Colonic mucosa (tissue), 4 donors: ENCODE measurements around the gene HGS. TPM values are rescaled to one million over a fixed set of nuclear protein-coding genes. Genes with fewer than 3 reads are reported as not detected.
"Not testable (repeated sequence)": the region's sequence is repeated elsewhere in the genome, so short reads cannot be mapped to it uniquely, and the experiment has no call there.

Experiments used
- DNase-seq: peaks from one replicate; pipeline ENCODE4 v3.0.0-alpha.2; 2020
- H3K27ac ChIP-seq: fragments of 200-600 bp; one replicate; pipeline ENCODE4 v1.8.0; 2021
- H3K27me3 ChIP-seq: fragments of 200-600 bp; one replicate; pipeline ENCODE4 v1.8.0; 2021
- H3K36me3 ChIP-seq: fragments of 200-600 bp; one replicate; pipeline ENCODE4 v1.8.0; 2021
- H3K4me1 ChIP-seq: fragments of 200-600 bp; one replicate; pipeline ENCODE4 v1.8.0; 2021; ENCODE audit warnings: mild to moderate bottlenecking
- H3K4me3 ChIP-seq: fragments of 200-600 bp; one replicate; pipeline ENCODE4 v1.8.0; 2021
- H3K9ac ChIP-seq, 2 donors: one replicate each; pipeline ENCODE4 v1.7.0; 2013; ENCODE audit warnings: control low read depth in 2 of 2, low read depth in 2 of 2, low read length in 2 of 2
- H3K9me3 ChIP-seq: fragments of 200-600 bp; one replicate; pipeline ENCODE4 v1.8.0; 2021
- intact Hi-C: fragments of 100-400 bp; cut with DNase I; formaldehyde crosslinking; loops from one replicate; pipeline ENCODE4 v1.14.1; 2022
- total RNA-seq, 2 donors: library from RNA; stranded (reverse); fragmentation: NEBNext Ultra II Directional in 1 of 2; extraction: Animal tissue kit (Norgen Biotek cat#: 25700) in 1 of 2; gene quantifications; one replicate each; pipeline ENCODE4 v1.2.1, GENCODE V29; 2021
- TF ChIP-seq, protein P1 (sequence below): fragments of 200-600 bp; IDR thresholded peaks from one replicate; pipeline ENCODE4 v1.8.0; 2022; ENCODE audit warnings: antibody characterized with exemption, mild to moderate bottlenecking
- donor health status: healthy.
- donor health status: DM: no; HTN: no; CAD: no.
- donor health status: DM: no; HTN: no; CAD: no.

Gene HGS
- total RNA-seq, 2 donors from 2014 or later = 75.2 to 131 TPM

DNA sequence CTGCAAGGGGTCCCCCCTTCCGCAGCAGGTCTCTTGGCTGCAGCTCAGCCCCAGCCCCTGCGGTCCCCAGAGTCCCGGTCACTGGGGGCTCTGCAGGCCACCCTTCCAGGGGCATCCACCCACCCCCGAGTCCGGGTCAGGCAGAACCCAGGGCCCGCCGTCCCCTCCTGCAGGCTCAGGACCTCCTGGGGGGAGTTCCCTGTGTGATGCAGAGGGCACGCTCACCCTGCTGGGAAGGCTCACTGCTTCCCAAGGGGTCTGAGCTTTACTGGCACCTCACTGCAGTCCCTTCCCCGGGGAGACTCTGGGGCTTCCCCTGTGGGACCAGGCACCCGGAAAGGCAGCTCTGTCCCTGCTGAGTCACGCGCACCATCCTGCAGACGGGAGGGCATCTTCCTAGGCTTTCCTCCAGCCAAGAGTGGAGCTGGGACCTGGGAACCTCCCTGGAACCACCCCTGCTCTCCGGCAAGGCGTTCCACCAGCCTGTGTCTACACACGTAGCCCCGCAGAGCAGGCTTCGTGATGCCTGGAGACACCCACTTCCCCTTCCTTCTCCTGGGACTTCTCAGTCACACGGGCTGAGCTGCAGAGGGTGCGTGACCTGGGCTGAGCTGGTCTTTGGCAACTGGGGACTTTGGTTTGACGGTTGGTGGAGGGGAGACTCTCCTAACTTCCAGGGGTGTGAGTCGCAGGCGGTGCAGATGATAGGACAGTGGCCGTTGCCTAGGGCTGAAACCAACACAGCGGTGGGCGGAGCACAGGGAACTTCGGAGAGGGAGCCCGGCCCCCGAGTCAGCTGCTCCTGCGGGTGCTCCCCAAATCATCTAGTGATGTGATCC, 51.7 kb downstream of the HGS start:
- H3K9me3 ChIP-seq = no peaks in the 10 kb centered on the region
- H3K4me1 ChIP-seq = peaks cover 23% of the 10 kb centered on the region
- H3K36me3 ChIP-seq = no peaks in the 10 kb centered on the region
- H3K27me3 ChIP-seq = peaks cover 2% of the 10 kb centered on the region
- H3K27ac ChIP-seq = peak overlapping the region; percentile 53
- TF ChIP-seq, protein P1, sequence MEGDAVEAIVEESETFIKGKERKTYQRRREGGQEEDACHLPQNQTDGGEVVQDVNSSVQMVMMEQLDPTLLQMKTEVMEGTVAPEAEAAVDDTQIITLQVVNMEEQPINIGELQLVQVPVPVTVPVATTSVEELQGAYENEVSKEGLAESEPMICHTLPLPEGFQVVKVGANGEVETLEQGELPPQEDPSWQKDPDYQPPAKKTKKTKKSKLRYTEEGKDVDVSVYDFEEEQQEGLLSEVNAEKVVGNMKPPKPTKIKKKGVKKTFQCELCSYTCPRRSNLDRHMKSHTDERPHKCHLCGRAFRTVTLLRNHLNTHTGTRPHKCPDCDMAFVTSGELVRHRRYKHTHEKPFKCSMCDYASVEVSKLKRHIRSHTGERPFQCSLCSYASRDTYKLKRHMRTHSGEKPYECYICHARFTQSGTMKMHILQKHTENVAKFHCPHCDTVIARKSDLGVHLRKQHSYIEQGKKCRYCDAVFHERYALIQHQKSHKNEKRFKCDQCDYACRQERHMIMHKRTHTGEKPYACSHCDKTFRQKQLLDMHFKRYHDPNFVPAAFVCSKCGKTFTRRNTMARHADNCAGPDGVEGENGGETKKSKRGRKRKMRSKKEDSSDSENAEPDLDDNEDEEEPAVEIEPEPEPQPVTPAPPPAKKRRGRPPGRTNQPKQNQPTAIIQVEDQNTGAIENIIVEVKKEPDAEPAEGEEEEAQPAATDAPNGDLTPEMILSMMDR = no peak
- intact Hi-C loops = no loop called here
- peak overlapping the region; percentile 16 for H3K4me3 ChIP-seq
- peak; percentile 74 for DNase-seq
- peak overlapping the region; percentile 52 to 55 for H3K9ac ChIP-seq

DNA sequence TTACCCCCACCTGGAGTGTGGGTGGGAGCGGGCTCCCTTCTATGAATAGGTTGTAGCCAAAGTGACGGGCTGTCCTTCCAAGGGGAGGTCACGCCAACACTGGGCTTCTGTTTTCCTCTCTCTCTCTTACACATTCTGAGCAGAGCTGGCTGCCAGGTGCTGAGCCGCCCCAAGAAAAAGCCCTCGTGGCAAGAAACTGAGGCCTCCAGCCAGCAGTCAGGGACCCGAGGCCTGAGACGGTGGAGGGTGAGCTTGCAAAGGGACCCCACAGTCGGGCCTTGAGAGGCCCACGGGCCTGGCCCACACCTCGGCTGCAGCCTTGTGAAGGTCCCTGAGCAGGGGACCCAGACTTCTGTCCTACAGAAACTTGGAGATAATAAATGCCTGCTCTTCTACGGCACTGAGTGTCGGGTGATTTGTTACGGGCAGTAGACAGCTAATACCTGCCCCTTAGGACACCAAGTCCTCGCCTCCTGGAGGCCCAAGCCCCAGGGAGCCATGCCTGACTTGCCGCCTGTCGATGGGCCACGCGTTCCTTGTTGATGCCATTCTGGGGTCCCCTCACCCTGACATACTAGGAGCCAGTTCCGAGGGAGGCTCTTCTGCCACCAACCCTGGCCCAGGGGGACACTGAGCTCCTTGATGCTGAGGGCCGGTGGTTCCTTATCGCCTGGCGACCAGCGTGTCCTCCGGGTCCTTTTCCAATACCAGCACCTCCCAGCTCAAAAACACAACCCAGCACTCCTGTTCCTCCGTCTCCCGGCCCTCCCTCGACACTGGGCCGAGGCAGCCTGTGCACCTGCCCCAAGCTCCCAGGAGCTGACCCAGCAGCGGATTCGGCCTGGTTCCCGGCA, 54.4 kb downstream of the HGS start:
- Histone ChIP-seq H3K36me3 (no peaks in the 10 kb centered on the region), H3K27ac (no peak overlapping the region), H3K27me3 (peaks cover 15% of the 10 kb centered on the region), H3K4me3 (no peak overlapping the region), H3K9ac (no peak overlapping the region), H3K4me1 (peaks cover 23% of the 10 kb centered on the region), H3K9me3 (no peaks in the 10 kb centered on the region)
- no peak for DNase-seq
- TF ChIP-seq, protein P1 = no peak
- intact Hi-C loops = no loop called here

DNA sequence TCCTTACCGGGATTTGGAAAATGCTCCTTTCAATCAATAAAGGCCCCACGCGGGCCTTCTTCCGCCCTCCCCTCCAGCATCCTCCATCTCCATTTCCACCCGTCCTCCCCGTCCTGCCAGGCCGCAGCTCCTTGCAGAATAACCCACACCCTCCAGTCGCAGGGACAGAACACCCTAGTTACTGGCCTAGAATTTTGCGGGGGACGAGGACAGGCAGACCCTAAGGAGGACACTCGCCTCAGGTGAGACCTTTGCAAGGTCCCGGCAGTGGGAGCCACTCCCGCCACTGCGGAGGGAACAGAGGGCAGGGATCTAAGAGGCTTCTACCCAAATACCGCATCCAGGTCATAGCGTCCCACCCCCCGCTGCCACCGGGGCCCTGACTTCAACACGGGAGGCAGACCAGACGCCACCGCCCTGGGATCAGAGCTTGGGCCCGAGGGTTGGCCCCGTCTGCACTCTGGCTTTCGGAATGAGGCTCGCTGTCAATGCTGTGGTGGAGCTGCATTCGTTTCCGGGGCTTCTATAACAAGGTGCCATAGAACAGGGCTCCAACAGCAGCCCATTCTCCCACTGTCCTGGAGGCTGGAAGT, 55.1 kb downstream of the HGS start:
- Histone ChIP-seq H3K27ac (no peak overlapping the region), H3K27me3 (peaks cover 15% of the 10 kb centered on the region), H3K9me3 (no peaks in the 10 kb centered on the region), H3K4me1 (peaks cover 18% of the 10 kb centered on the region), H3K36me3 (no peaks in the 10 kb centered on the region), H3K4me3 (no peak overlapping the region), H3K9ac (no peak overlapping the region)
- TF ChIP-seq, protein P1 = no peak
- intact Hi-C loops = no loop called here
- no peak for DNase-seq

DNA sequence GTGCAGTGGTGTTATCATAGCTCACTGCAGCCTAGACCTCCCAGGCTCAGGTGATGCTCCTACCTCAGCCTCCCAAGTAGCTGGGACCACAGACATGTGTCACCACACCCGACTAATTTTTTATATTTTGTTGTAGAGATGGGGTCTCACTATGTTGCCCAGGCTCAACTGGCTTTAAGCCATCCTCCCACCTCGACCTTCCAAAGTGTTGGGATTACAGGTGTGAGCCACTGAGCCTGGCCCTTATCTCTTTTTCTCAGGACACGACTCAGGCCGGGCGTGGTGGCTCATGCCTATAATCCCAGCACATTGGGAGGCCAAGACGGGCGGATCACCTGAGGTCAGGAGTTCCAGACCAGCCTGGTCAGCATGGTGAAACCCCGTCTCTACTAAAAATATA, 55.8 kb downstream of the HGS start:
- peaks cover 11% of the 10 kb centered on the region for H3K4me1 ChIP-seq
- intact Hi-C loops, H3K4me3 ChIP-seq, H3K36me3 ChIP-seq, H3K27ac ChIP-seq, H3K9me3 ChIP-seq, DNase-seq, H3K9ac ChIP-seq: not testable (repeated sequence)
- peaks cover 15% of the 10 kb centered on the region for H3K27me3 ChIP-seq

DNA sequence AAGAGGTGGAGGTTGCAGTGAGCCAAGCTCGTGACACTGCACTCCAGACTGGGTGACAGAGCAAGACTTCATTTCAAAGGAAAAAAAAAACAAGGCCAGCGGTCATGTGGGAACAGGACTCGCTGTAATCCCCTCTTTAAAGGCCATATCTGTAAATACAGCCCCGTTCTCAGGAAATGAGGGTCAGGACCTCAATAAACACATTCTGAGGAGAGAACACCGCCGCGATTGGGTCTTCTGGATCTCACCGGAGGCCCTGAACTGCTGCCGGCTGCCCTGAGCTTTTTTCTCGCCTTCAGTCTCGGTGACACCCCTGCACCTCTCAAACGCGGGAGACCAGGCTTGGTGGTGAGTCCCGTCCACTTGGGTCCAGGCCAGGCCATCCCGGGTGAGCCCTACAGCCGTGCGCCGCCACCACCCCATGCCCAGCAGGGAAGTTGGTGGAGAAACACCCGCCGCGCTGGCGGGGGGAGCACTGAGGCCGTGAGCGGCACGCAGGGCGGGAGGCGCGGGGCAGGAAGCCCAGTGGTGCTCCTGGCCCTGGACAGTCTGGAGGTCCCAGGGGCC, 56.7 kb downstream of the HGS start:
- H3K27me3 ChIP-seq = peaks cover 15% of the 10 kb centered on the region
- H3K4me3 ChIP-seq = no peak overlapping the region
- no peaks in the 10 kb centered on the region for H3K36me3 ChIP-seq
- H3K9ac ChIP-seq = no peak overlapping the region
- H3K27ac ChIP-seq = no peak overlapping the region
- intact Hi-C loops = no loop called here
- TF ChIP-seq, protein P1 = no peak
- no peaks in the 10 kb centered on the region for H3K9me3 ChIP-seq
- H3K4me1 ChIP-seq = peaks cover 4% of the 10 kb centered on the region
- DNase-seq = no peak
